Stimulated activated CD4-positive, alpha-beta T cell treated with anti-CD3 and anti-CD28 coated beads, Interleukin-12 subunit alpha, Interleukin-12 subunit beta, amount 100 ng/mL, for 48 hours (primary cell): Measurements from ENCODE around the gene CTSL.
"Not testable (repeated sequence)": the region's sequence is repeated elsewhere in the genome, so short reads cannot be mapped to it uniquely, and the experiment has no call there.

ENCODE experiments used
- DNase-seq, 3 donors: peaks; one replicate each; pipeline ENCODE4 v3.0.0-alpha.2; 2020; ENCODE audit warnings: low read depth in 2 of 3, low spot score in 1 of 3

Gene CTSL

DNA sequence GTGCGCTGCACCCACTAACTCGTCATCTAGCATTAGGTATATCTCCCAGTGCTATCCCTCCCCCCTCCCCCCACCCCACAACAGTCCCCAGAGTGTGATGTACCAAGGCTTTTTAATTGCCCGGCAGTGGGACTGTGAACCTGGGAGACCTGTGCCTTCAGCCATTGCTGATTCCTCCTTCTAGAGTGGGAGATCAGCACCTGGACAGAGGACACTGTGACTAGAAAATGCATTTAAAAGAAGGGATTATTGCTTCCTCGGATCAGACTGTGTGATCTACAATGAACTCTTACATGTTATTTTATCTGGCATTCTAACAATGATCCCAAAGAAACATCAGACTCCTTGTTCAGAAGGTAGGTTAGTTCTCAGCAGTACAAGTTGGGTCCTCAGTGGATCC lies 25.9 kb downstream of the CTSL start:
- DNase-seq: no peak

GRCh38 chr9:87753313-87753712 lies 27.4 kb downstream of the CTSL start:
- DNase-seq: no peak

DNA sequence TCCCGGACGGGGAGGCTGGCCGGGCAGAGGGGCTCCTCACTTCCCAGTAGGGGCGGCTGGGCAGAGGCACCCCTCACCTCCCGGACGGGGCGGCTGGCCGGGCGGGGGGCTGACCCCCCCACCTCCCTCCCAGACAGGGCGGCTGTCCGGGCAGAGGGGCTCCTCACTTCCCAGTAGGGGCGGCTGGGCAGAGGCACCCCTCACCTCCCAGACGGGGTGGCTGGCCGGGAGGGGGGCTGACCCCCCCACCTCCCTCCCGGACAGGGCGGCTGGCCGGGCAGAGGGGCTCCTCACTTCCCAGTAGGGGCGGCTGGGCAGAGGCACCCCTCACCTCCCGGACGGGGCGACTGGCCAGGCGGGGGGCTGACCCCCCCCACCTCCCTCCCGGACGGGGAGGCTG lies 32.4 kb downstream of the CTSL start:
- DNase-seq: not testable (repeated sequence)

GRCh38 chr9:87759980-87760379 lies 34.1 kb downstream of the CTSL start:
- not testable (repeated sequence) for DNase-seq

DNA sequence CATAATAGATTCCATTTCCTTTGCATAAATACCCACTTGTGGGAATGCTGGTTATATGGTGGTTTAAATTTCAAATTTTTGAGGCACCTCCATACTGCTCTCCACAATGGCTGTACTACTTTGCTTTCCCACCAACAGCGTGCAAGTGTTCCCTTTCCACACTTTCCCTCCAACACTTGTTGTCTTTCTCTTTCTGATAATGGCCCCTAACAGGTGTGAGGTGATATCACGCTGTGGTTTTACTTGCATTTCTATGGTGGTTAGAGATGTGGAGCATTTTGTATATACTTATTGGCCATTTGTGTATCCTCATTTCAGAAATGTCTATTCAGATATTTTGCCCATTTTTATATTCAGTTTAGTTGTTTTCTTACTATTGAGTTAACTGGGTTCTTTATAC lies 34.6 kb downstream of the CTSL start:
- no peak for DNase-seq

- no peak for DNase-seq
These were observed 37.4 kb downstream of the CTSL start for GRCh38 chr9:87763286-87763685.

DNA sequence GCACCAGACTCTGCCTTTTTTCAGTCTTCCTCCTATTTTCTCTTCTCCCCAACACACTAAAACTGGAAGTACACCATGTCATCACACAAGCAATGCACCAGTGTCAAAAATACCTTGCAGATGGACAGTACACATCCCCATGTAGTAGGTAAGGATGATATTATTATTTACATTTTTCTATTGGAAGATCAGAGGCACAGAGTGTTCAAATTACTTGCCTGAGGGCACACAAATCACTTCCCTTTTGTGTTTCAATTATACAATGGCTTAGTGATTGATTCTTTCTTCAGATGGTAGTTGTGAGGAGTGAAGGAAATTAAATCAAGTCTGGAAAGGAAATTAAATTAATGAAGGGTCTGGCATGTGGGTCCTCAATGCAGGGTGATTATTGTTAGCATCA lies 39.6 kb downstream of the CTSL start:
- no peak for DNase-seq

DNA sequence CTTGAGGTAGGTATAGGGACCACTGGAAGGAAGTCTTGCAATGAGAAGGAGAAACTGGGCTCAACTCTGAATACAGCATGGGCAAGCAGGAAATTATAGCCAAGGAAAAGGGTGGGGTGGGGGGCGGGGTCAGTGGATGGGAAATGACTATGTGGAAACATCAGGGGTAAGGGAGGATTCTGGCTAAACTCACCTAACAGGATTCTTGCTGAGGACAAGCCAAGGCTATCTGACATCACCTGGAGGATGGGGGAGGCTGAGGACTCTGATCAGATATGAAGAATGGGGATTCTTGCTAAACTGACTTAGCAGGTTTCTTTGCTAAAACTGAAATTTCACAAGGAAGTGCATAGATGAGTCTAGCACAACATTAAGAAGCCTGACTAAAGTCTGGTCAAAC lies 40.8 kb downstream of the CTSL start:
- no peak for DNase-seq

DNA sequence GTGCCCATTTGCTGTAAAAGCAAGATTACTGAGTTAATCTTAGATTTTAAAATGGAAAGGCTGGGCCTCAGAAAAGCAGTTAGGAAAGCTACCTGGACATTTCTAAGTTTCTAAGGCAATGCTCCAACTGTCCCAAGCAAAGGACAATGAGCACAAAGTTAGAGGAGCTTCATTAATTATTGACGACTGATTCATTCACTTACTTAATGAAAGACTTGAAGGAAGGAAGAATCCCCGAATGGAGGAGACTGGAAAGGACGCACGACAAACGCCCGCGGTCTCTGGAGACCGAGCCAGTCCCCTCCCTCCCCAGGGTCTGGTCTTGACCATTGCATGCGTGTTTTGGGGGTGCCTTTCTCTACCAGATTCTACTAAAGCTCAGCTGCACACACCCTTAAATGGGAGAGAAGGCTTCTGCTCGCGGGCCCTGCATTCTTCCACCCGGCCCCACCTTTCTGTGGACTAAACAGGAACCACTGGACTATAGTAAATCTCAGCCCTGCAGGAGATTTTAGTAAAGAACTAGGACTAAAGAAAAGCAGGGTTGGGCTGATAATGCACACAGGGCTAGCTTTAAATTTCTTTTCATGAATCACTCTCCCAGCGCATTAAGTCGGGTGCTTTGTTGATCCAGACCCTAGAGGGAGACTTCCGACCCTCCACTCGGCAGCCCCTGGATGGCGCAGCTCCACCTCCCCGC lies 44.8 kb downstream of the CTSL start:
- no peak for DNase-seq

DNA sequence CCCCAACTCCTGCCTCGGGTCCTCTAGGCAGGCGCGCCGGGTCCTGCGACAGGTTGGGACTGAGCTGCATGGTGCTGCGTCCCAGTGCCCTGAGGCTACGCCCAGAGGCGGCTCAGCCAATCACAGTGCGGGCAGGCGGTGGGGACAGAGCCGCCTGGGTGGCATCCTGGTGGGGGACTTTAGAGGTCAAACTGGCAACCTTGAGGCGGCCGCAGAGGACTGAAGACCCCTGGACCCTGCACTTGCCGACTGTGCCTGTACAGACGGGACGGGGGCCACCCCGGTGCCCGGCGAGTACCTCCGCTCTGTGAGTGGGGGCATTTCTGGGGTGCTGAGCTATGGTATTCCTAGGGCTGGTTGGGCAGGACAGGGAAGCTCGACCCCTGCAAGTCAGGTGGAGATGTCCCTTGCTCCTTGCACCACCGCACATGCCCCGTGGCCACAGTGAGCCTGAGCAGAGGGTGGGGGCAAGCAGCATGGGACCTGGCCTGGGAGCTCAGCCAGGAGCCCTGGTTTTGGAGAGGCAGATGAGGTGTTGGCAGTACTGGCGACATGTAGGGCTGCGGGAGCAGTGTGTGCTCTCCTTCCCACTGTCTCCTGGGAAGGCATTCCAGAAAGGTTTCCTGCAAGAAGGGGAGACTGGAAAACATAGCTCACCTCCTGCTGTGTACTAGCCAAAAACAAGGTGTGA lies 45.5 kb downstream of the CTSL start:
- DNase-seq: no peak

DNA sequence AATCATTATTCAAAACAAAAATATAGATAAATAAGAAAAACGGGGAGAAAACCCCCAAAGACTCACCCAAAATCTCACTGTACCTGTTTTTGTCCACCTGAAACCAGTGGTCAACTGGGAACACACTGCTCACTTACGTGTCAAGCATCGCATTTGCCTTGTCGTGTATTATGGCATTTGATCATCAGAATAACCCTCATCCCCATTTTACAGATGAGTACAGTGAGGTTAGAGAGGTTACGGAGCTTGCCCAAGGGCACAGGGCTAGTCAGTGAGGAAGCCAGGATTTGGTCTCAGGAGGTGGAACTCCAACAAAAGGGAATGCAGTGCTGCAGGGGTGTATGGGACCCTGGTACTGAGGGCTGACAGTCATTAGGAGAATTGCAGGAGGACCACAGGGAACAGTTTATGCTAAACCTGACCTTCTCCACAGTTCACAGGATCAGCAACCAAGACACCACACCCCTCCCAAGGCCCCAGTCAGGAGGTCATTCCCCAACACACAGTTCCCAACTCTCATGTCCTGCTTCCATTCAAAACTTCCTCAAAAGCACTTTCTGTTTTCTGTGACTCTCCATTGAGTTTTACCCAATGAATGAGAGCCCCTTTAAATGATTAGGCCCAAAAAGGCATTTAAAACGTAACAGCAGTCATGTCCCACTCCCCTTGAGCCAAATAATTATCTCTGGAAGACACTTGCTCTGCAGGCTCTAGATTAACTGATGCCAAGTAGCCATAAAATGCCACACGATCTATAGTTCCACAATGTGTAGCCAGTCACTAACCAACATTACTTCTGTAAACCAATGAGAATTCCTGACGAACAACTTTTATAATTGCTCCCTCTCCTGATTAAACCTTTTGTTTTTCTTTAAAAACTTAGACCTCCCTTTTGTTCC lies 50.8 kb downstream of the CTSL start:
- no peak for DNase-seq

- no peak for DNase-seq
These were observed 53.1 kb downstream of the CTSL start for GRCh38 chr9:87778996-87779395.
